ENCODE results near the gene TMEM132E. TPM values are rescaled to one million over a fixed set of nuclear protein-coding genes. Genes with fewer than 3 reads are reported as not detected.

TMEM132E gene
- total RNA-seq, 4 donors from 2014 or later: 0.08 TPM; not detected in 3

DNA sequence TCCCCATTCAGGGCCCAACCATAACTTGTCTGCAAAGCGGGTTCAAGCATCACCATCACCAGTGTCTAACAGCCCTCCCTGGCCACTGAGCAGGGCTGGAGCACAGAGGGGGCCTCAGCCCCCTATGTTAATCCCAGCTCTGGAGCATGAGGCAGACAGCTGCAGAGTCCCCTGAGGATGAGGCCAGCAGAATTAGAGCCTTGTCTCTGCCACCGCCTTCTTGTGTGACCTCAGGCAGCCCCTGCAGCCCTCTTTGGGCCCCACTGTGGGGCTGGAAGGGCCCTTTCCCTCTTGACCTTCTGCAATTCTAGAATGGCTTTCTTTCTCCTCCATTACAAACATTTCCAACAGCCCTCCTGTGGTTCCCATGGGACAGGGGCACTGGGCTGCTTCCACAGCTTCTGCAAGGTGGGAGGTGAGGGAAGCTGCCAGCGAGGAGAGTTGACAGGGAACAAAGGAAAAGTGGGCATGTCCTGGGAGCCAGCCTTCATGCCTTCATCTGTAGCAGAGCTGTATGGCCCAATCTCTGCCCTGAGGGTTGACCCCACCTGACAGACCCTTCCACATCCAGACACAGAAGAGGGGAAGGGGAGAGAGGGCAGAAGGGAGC, 65.7 kb downstream of the TMEM132E start:
- WGBS: 81% methylated on average over 2 of the region's 3 CpGs

GRCh38 chr17:34645594-34645993, 66.2 kb downstream of the TMEM132E start:
- H3K9me3 ChIP-seq: no peaks in the 10 kb centered on the region
- H3K27me3 ChIP-seq: peaks cover 56% of the 10 kb centered on the region
- WGBS: 13% methylated on average over 3 of the region's 3 CpGs
- TF ChIP-seq POLR2AphosphoS5 (IDR thresholded peaks at IDR 0.05) (no peak), POLR2A (IDR thresholded peaks at IDR 0.05) (no peak), EP300 (IDR thresholded peaks at IDR 0.05) (no peak)
- TF ChIP-seq, protein P1, sequence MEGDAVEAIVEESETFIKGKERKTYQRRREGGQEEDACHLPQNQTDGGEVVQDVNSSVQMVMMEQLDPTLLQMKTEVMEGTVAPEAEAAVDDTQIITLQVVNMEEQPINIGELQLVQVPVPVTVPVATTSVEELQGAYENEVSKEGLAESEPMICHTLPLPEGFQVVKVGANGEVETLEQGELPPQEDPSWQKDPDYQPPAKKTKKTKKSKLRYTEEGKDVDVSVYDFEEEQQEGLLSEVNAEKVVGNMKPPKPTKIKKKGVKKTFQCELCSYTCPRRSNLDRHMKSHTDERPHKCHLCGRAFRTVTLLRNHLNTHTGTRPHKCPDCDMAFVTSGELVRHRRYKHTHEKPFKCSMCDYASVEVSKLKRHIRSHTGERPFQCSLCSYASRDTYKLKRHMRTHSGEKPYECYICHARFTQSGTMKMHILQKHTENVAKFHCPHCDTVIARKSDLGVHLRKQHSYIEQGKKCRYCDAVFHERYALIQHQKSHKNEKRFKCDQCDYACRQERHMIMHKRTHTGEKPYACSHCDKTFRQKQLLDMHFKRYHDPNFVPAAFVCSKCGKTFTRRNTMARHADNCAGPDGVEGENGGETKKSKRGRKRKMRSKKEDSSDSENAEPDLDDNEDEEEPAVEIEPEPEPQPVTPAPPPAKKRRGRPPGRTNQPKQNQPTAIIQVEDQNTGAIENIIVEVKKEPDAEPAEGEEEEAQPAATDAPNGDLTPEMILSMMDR (IDR thresholded peaks at IDR 0.05): no peak
- no peak overlapping the region for H3K4me3 ChIP-seq
- H3K4me1 ChIP-seq: no peaks in the 10 kb centered on the region
- no peak overlapping the region for H3K27ac ChIP-seq
- no peak for DNase-seq (ENCODE audit: low spot score in 2 of 2)
- H3K36me3 ChIP-seq: no peaks in the 10 kb centered on the region

More for the DNA sequence above, 65.7 kb downstream of the TMEM132E start:
- no peaks in the 10 kb centered on the region for H3K36me3 ChIP-seq
- H3K27me3 ChIP-seq: peaks cover 57% of the 10 kb centered on the region
- H3K4me1 ChIP-seq: no peaks in the 10 kb centered on the region
- no peak for DNase-seq (ENCODE audit: low spot score in 2 of 2)
- no peak overlapping the region for H3K4me3 ChIP-seq
- no peaks in the 10 kb centered on the region for H3K9me3 ChIP-seq
- H3K27ac ChIP-seq: no peak overlapping the region
- TF ChIP-seq, protein P1 (IDR thresholded peaks at IDR 0.05): no peak
- TF ChIP-seq POLR2AphosphoS5 (IDR thresholded peaks at IDR 0.05) (no peak), EP300 (IDR thresholded peaks at IDR 0.05) (no peak), POLR2A (IDR thresholded peaks at IDR 0.05) (no peak)

GRCh38 chr17:34647511-34647910, 68.1 kb downstream of the TMEM132E start:
- Histone ChIP-seq H3K27me3 (peaks cover 48% of the 10 kb centered on the region), H3K4me3 (no peak overlapping the region), H3K4me1 (no peaks in the 10 kb centered on the region), H3K9me3 (no peaks in the 10 kb centered on the region), H3K36me3 (no peaks in the 10 kb centered on the region), H3K27ac (no peak overlapping the region)
- TF ChIP-seq POLR2AphosphoS5 (IDR thresholded peaks at IDR 0.05): no peak
- TF ChIP-seq, protein P1 (IDR thresholded peaks at IDR 0.05): no peak
- no peak for TF ChIP-seq POLR2A (IDR thresholded peaks at IDR 0.05)
- no peak for TF ChIP-seq EP300 (IDR thresholded peaks at IDR 0.05)
- WGBS: 83% methylated on average over 1 of the region's 3 CpGs
- DNase-seq (ENCODE audit: low spot score in 2 of 2): no peak

- Histone ChIP-seq H3K27me3 (peaks cover 39% of the 10 kb centered on the region), H3K27ac (no peak overlapping the region), H3K4me1 (no peaks in the 10 kb centered on the region), H3K9me3 (no peaks in the 10 kb centered on the region), H3K36me3 (no peaks in the 10 kb centered on the region), H3K4me3 (no peak overlapping the region)
- no peak for TF ChIP-seq POLR2AphosphoS5 (IDR thresholded peaks at IDR 0.05)
- no peak for TF ChIP-seq EP300 (IDR thresholded peaks at IDR 0.05)
- no peak for TF ChIP-seq POLR2A (IDR thresholded peaks at IDR 0.05)
- TF ChIP-seq, protein P1 (IDR thresholded peaks at IDR 0.05): no peak
- no peak for DNase-seq (ENCODE audit: low spot score in 2 of 2)
- 64% methylated on average over 5 of the region's 5 CpGs for WGBS
These were observed 70.8 kb downstream of the TMEM132E start for GRCh38 chr17:34650051-34650750.

DNA sequence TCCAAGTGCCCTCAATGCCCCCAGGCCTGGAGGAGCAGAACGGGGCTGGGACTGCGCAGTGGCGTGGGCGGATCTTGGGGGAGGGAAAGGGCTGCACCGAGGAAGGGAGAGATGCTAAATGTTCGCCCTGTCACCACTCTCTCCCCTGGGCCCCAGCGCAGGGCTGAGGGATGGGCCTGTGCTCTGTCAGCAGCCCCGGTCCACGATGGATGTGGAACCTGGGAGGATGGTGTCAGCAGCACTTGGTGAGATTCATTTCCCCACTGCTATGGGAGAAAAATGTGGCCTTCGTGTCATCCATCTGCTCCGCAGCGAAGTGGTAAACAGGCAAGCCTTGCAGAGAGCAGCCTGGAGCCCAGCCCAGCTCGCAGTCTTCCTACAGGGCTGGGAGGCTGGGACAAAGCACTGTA, 72.0 kb downstream of the TMEM132E start:
- Histone ChIP-seq H3K4me3 (no peak overlapping the region), H3K4me1 (no peaks in the 10 kb centered on the region), H3K27ac (no peak overlapping the region), H3K27me3 (peaks cover 34% of the 10 kb centered on the region), H3K36me3 (no peaks in the 10 kb centered on the region), H3K9me3 (no peaks in the 10 kb centered on the region)
- no peak for DNase-seq (ENCODE audit: low spot score in 2 of 2)
- WGBS: 65% methylated on average over 11 of the region's 13 CpGs
- no peak for TF ChIP-seq POLR2A (IDR thresholded peaks at IDR 0.05)
- no peak for TF ChIP-seq EP300 (IDR thresholded peaks at IDR 0.05)

All from suprapubic skin (tissue), 4 donors.